A549 (cell line): Measurements from ENCODE around the gene UXS1. TPM values are rescaled to one million over a fixed set of nuclear protein-coding genes. Genes with fewer than 3 reads are reported as not detected.

Experiments used
- ATAC-seq, 2 experiments: fragments of 200-7000 bp in 1 of 2; fragments of >200 bp in 1 of 2; cut with Nextera tagmentation in 1 of 2; cut with Tn5 transposase in 1 of 2; 3 replicates each; pipeline versions ENCODE4 v1.8.0 to v1.9.1; 2018 to 2020; ENCODE audit warnings: mild to moderate bottlenecking in 1 of 2, moderate library complexity in 1 of 2
- CTCF ChIA-PET: fragments of 300-600 bp; sonication (Branson Sonifier 250); formaldehyde crosslinking; extraction: SDS; loops from one replicate; lab custom pipeline; 2021; ENCODE audit warnings: antibody characterized with exemption, inconsistent platforms; lab: Yijun Ruan, JAX
- POLR2A ChIA-PET: fragments of 350-600 bp; formaldehyde crosslinking; extraction: SDS; loops from one replicate; lab custom pipeline; 2021; ENCODE audit warnings: antibody characterized with exemption, inconsistent platforms; lab: Yijun Ruan, JAX
- DNase-seq, 2 experiments: peaks; one replicate each; pipeline versions ENCODE4 v3.0.0 to v3.0.0-alpha.2; 2011 to 2016; ENCODE audit warnings: low read depth in 1 of 2, low spot score in 1 of 2
- FAIRE-seq: peaks from 2 replicates; lab custom pipeline; 2011; peaks lifted over from hg19 to GRCh38; lab: Jason Lieb, UNC
- H3K27ac ChIP-seq, 2 experiments: fragments of >200 bp; sonication (Bioruptor Twin); formaldehyde crosslinking; 3 replicates each; pipeline ENCODE4 v1.5.1; 2016 to 2017
- H3K4me1 ChIP-seq: fragments of >200 bp; sonication (Bioruptor Twin); formaldehyde crosslinking; 3 replicates; pipeline ENCODE4 v1.6.1; 2016
- H3K4me2 ChIP-seq: fragments of >200 bp; sonication (Bioruptor Twin); formaldehyde crosslinking; 3 replicates; pipeline ENCODE4 v1.6.1; 2016
- H3K4me3 ChIP-seq: fragments of >200 bp; sonication (Bioruptor Twin); formaldehyde crosslinking; 3 replicates; pipeline ENCODE4 v1.5.1; 2016
- H3K9me3 ChIP-seq: fragments of >200 bp; sonication (Bioruptor Twin); formaldehyde crosslinking; 3 replicates; pipeline ENCODE4 v1.6.1; 2016
- BCL3 ChIP-seq: fragments of >200 bp; sonication (Bioruptor Twin); formaldehyde crosslinking; IDR thresholded peaks from 3 replicates; pipeline ENCODE4 v1.6.1; 2016
- CEBPB ChIP-seq, 2 experiments: fragments of >200 bp in 1 of 2; sonication (Bioruptor Twin) in 1 of 2; formaldehyde crosslinking in 1 of 2; IDR thresholded peaks; 2 replicates each; pipeline ENCODE4 v1.6.1; 2012 to 2016
- EHF ChIP-seq: fragments of 250-450 bp; sonication (Bioruptor Pico); IDR thresholded peaks from 2 replicates; pipeline ENCODE4 v1.5.0; 2020; ENCODE audit warnings: mild to moderate bottlenecking
- EHMT2 ChIP-seq: fragments of 200-600 bp; sonication (generic); IDR thresholded peaks from 2 replicates; pipeline ENCODE4 v1.6.1; 2016; ENCODE audit warnings: antibody characterized with exemption, low read depth, mild to moderate bottlenecking, moderate library complexity
- HDAC2 ChIP-seq: fragments of 200-600 bp; sonication (generic); IDR thresholded peaks from 2 replicates; pipeline ENCODE4 v1.6.1; 2016
- HEYL ChIP-seq: fragments of 250-450 bp; sonication (Bioruptor Pico); IDR thresholded peaks from 2 replicates; pipeline ENCODE4 v1.8.0; 2021; ENCODE audit warnings: mild to moderate bottlenecking, moderate library complexity
- HMGXB4 ChIP-seq: fragments of 250-450 bp; sonication (Bioruptor Pico); IDR thresholded peaks from 2 replicates; pipeline ENCODE4 v1.5.0; 2021; ENCODE audit warnings: mild to moderate bottlenecking, moderate library complexity, borderline replicate concordance
- HOXA7 ChIP-seq: fragments of 250-450 bp; sonication (Bioruptor Pico); IDR thresholded peaks from 2 replicates; pipeline ENCODE4 v1.5.0; 2020; ENCODE audit warnings: mild to moderate bottlenecking, moderate library complexity
- HOXB13 ChIP-seq: fragments of 250-450 bp; sonication (Bioruptor Pico); IDR thresholded peaks from 2 replicates; pipeline ENCODE4 v1.5.0; 2020; ENCODE audit warnings: low read depth, mild to moderate bottlenecking, moderate library complexity
- JUN ChIP-seq, 2 experiments: fragments of >200 bp; sonication (Bioruptor Twin); formaldehyde crosslinking; IDR thresholded peaks; 2 replicates in 1 of 2; 3 replicates in 1 of 2; pipeline ENCODE4 v1.6.1; 2016 to 2017
- JUNB ChIP-seq: fragments of >200 bp; sonication (Bioruptor Twin); formaldehyde crosslinking; IDR thresholded peaks from 2 replicates; pipeline ENCODE4 v1.6.1; 2016
- MYC ChIP-seq: IDR thresholded peaks from 2 replicates; pipeline ENCODE4 v1.6.1; 2012; ENCODE audit warnings: mild to moderate bottlenecking, inconsistent platforms, low read length, improper control_type of control experiment, borderline replicate concordance
- NPAS2 ChIP-seq: fragments of 250-450 bp; sonication (Bioruptor Pico); IDR thresholded peaks from 2 replicates; pipeline ENCODE4 v1.8.0; 2022; ENCODE audit warnings: mild to moderate bottlenecking, moderate library complexity, borderline replicate concordance
- POLR2AphosphoS2 ChIP-seq: conservative IDR thresholded peaks from 2 replicates; pipeline ENCODE4 v1.6.1; 2012; ENCODE audit warnings: low read length, improper control_type of control experiment, inconsistent platforms
- RARB ChIP-seq: fragments of 250-450 bp; sonication (Bioruptor Pico); IDR thresholded peaks from 2 replicates; pipeline ENCODE4 v1.8.0; 2021; ENCODE audit warnings: mild to moderate bottlenecking, moderate library complexity
- RCOR1 ChIP-seq: fragments of 150-350 bp; IDR thresholded peaks from 2 replicates; pipeline ENCODE4 v1.6.1; 2014; ENCODE audit warnings: antibody characterized with exemption, low read length, low read depth
- RNF2 ChIP-seq: fragments of 200-600 bp; sonication (generic); IDR thresholded peaks from 2 replicates; pipeline ENCODE4 v1.6.1; 2016; ENCODE audit warnings: low read depth, mild to moderate bottlenecking, antibody characterized with exemption, moderate library complexity, borderline replicate concordance
- SMC3 ChIP-seq: fragments of >200 bp; sonication (Bioruptor Twin); formaldehyde crosslinking; IDR thresholded peaks from 3 replicates; pipeline ENCODE4 v1.6.1; 2018; ENCODE audit warnings: inconsistent platforms
- SREBF2 ChIP-seq: fragments of 450-650 bp; IDR thresholded peaks from 2 replicates; pipeline ENCODE4 v1.6.1; 2014; ENCODE audit warnings: mild to moderate bottlenecking, moderate library complexity
- TP53 ChIP-seq: fragments of 250-450 bp; sonication (Bioruptor Pico); IDR thresholded peaks from 2 replicates; pipeline ENCODE4 v1.5.0; 2021; ENCODE audit warnings: mild to moderate bottlenecking, moderate library complexity
- ZSCAN20 ChIP-seq: fragments of 250-450 bp; sonication (Bioruptor Pico); IDR thresholded peaks from 2 replicates; pipeline ENCODE4 v1.8.0; 2022; ENCODE audit warnings: mild to moderate bottlenecking, moderate library complexity
- WGBS: methylation state at CpG from one replicate; pipeline ENCODE4 v1.1.6; 2017; ENCODE audit errors: missing lambda C conversion rate; 5-methylcytosine and 5-hydroxymethylcytosine counted together
- polyA plus RNA-seq, 4 experiments: library from polyadenylated mRNA; depleted of rRNA in 3 of 4; stranded (reverse); fragments of >200 nt; fragmentation: RNase III in 1 of 4; extraction: RNeasy Plus Mini Kit Qiagen cat#74134 plus additional on column Dnase treatment in 1 of 4; gene quantifications; 2 replicates in 3 of 4; 3 replicates in 1 of 4; pipeline ENCODE4 v1.2.3, GENCODE V29; 2011 to 2017
- TF ChIP-seq, protein P1 (sequence below): fragments of >200 bp; sonication (Bioruptor Twin); formaldehyde crosslinking; IDR thresholded peaks from 3 replicates; pipeline ENCODE4 v1.5.1; 2016
- TF ChIP-seq, protein P2 (sequence below): IDR thresholded peaks from 2 replicates; pipeline ENCODE4 v1.6.1; 2012; ENCODE audit warnings: low read depth, borderline replicate concordance

UXS1 gene
- polyA plus RNA-seq, 2 of the 4 experiments (the other 2 are of a cell fraction) = 50.5 to 53.2 TPM

- peaks cover 20% of the 10 kb centered on the region for H3K4me1 ChIP-seq
- CTCF ChIA-PET = interaction anchor here (1.1 to 1.4 kb wide), 2 partner anchors 8 to 16 kb away, joined by 3 to 4 read pairs; no protein-coding TSS in a partner anchor
- no peak overlapping the region for H3K4me2 ChIP-seq
- no peaks in the 10 kb centered on the region for H3K9me3 ChIP-seq
- POLR2A ChIA-PET = no interaction called here
- 81% methylated on average over 3 of the region's 3 CpGs for WGBS
- FAIRE-seq (no peak), ATAC-seq (no peak), DNase-seq (no peak)
- TF ChIP-seq POLR2AphosphoS2 (no peak), HDAC2 (no peak)
- TF ChIP-seq, protein P1, sequence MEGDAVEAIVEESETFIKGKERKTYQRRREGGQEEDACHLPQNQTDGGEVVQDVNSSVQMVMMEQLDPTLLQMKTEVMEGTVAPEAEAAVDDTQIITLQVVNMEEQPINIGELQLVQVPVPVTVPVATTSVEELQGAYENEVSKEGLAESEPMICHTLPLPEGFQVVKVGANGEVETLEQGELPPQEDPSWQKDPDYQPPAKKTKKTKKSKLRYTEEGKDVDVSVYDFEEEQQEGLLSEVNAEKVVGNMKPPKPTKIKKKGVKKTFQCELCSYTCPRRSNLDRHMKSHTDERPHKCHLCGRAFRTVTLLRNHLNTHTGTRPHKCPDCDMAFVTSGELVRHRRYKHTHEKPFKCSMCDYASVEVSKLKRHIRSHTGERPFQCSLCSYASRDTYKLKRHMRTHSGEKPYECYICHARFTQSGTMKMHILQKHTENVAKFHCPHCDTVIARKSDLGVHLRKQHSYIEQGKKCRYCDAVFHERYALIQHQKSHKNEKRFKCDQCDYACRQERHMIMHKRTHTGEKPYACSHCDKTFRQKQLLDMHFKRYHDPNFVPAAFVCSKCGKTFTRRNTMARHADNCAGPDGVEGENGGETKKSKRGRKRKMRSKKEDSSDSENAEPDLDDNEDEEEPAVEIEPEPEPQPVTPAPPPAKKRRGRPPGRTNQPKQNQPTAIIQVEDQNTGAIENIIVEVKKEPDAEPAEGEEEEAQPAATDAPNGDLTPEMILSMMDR = no peak
- no peak overlapping the region for H3K27ac ChIP-seq
- no peak overlapping the region for H3K4me3 ChIP-seq
Measured at GRCh38 chr2:106124106-106124756, 69.9 kb downstream of the UXS1 start.

- H3K27ac ChIP-seq = no peak overlapping the region
- ChIA-PET POLR2A (no interaction called here), CTCF (no interaction called here)
- no peak for FAIRE-seq
- 80% methylated on average over 3 of the region's 3 CpGs for WGBS
- H3K9me3 ChIP-seq = no peaks in the 10 kb centered on the region
- H3K4me2 ChIP-seq = no peak overlapping the region
- no peak for ATAC-seq
- DNase-seq = no peak
- H3K4me1 ChIP-seq = peaks cover 12% of the 10 kb centered on the region
- no peak for TF ChIP-seq SMC3
- TF ChIP-seq TP53 (CRISPR knock-in tag) = no peak
- TF ChIP-seq HEYL = no peak
- TF ChIP-seq JUN (IDR thresholded peaks at IDR 0.05) = no peak
- no peak for TF ChIP-seq ZSCAN20 (CRISPR knock-in tag)
- TF ChIP-seq, protein P2, sequence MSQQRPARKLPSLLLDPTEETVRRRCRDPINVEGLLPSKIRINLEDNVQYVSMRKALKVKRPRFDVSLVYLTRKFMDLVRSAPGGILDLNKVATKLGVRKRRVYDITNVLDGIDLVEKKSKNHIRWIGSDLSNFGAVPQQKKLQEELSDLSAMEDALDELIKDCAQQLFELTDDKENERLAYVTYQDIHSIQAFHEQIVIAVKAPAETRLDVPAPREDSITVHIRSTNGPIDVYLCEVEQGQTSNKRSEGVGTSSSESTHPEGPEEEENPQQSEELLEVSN = no peak
- TF ChIP-seq RARB (CRISPR knock-in tag) = no peak
- TF ChIP-seq BCL3 = no peak
- TF ChIP-seq RNF2 = no peak
- no peak overlapping the region for H3K4me3 ChIP-seq
Measured at GRCh38 chr2:106122157-106122556, 71.9 kb downstream of the UXS1 start.

DNA sequence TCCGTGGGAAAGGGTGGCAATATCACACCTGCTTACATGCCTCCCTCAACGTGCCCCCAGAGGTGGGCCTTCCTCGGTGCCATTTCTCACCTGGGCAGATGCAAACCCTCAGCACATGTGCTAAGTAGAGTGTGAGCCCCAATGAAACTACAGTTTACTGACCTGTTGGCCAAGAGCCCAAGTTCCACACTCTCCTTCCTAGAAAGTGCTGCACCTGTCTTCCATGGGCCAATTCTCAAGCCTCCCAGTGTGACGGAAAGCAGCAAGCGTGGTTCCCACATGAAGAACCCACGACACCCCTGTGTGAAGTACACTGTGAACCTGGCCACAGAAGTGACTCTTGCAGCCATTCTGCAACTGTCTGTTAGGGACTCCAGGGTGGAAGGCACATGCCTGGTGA, 73.7 kb downstream of the UXS1 start:
- Histone ChIP-seq H3K9me3 (no peaks in the 10 kb centered on the region), H3K4me1 (peaks cover 10% of the 10 kb centered on the region)
- 96% methylated on average over 6 of the region's 6 CpGs for WGBS
- no peak for TF ChIP-seq SREBF2
- TF ChIP-seq, protein P2 = no peak
- TF ChIP-seq HMGXB4 = no peak
- no peak for TF ChIP-seq EHF (CRISPR knock-in tag)
- TF ChIP-seq EHMT2 = no peak
- no peak for TF ChIP-seq MYC
- TF ChIP-seq HOXA7 (CRISPR knock-in tag) = no peak
- TF ChIP-seq RCOR1 = no peak
- no peak for TF ChIP-seq POLR2AphosphoS2
- no peak for TF ChIP-seq JUNB
- TF ChIP-seq BCL3 = no peak
- no peak for TF ChIP-seq CEBPB (IDR thresholded peaks at IDR 0.05)
- TF ChIP-seq RARB (CRISPR knock-in tag) = no peak
- no peak for TF ChIP-seq NPAS2 (CRISPR knock-in tag)
- TF ChIP-seq HOXB13 = no peak
- TF ChIP-seq, all 56 proteins: peak for 0
- ChIA-PET POLR2A (no interaction called here), CTCF (interaction anchor here (1.0 kb wide), 1 partner anchor 462 kb away, joined by 3 read pairs; no protein-coding TSS in a partner anchor)
- Histone ChIP-seq H3K4me3 (no peak overlapping the region), H3K4me2 (no peak overlapping the region), H3K27ac (no peak overlapping the region)
- no peak for DNase-seq
- ATAC-seq = no peak
- FAIRE-seq = no peak
